GM19463 (cell line): ENCODE results near the gene KEL.

Source experiments
- ATAC-seq: cut with Tn5 transposase; IDR thresholded peaks from one replicate; pipeline ENCODE4 v1.9.1; 2021; ENCODE audit warnings: mild to moderate bottlenecking, moderate library complexity; ENCODE audit not compliant: unreplicated experiment

Gene KEL

GRCh38 chr7:142932386-142933091 is 29.6 kb downstream of the KEL start:
- no peak for ATAC-seq

- no peak for ATAC-seq
These were observed 31.9 kb downstream of the KEL start for GRCh38 chr7:142930126-142930730.

GRCh38 chr7:142927949-142928348 is 34.2 kb downstream of the KEL start:
- ATAC-seq = no peak

GRCh38 chr7:142927085-142927745 is 34.9 kb downstream of the KEL start:
- no peak for ATAC-seq

GRCh38 chr7:142925413-142925812 is 36.8 kb downstream of the KEL start:
- ATAC-seq = no peak

- no peak for ATAC-seq
These were observed 38.8 kb downstream of the KEL start for GRCh38 chr7:142923391-142923790.

- ATAC-seq = no peak
These were observed 42.5 kb downstream of the KEL start for GRCh38 chr7:142919656-142920055.

- no peak for ATAC-seq
These were observed 43.3 kb downstream of the KEL start for GRCh38 chr7:142918901-142919300.

- no peak for ATAC-seq
These were observed 44.7 kb downstream of the KEL start for GRCh38 chr7:142917447-142917846.

GRCh38 chr7:142916508-142916907 is 45.7 kb downstream of the KEL start:
- ATAC-seq = no peak

GRCh38 chr7:142915315-142915714 is 46.8 kb downstream of the KEL start:
- ATAC-seq = no peak

- ATAC-seq = no peak
These were observed 48.0 kb downstream of the KEL start for GRCh38 chr7:142914121-142914520.

GRCh38 chr7:142913566-142913965 is 48.6 kb downstream of the KEL start:
- ATAC-seq = no peak

- ATAC-seq = no peak
These were observed 49.1 kb downstream of the KEL start for GRCh38 chr7:142913051-142913450.

GRCh38 chr7:142910481-142910880 is 51.7 kb downstream of the KEL start:
- no peak for ATAC-seq

- ATAC-seq = no peak
These were observed 52.1 kb downstream of the KEL start for GRCh38 chr7:142910031-142910433.

GRCh38 chr7:142908921-142909890 is 53.0 kb downstream of the KEL start:
- no peak for ATAC-seq

- no peak for ATAC-seq
These were observed 53.9 kb downstream of the KEL start for GRCh38 chr7:142908290-142908689.

GRCh38 chr7:142906643-142907042 is 55.5 kb downstream of the KEL start:
- ATAC-seq = no peak

- no peak for ATAC-seq
These were observed 56.4 kb downstream of the KEL start for GRCh38 chr7:142905759-142906158.

GRCh38 chr7:142904128-142904527 is 58.0 kb downstream of the KEL start:
- no peak for ATAC-seq
